DND-41 (cell line): Measurements from ENCODE around the gene MFAP2.

Experiments
- ATAC-seq: fragments of 200-7000 bp; cut with Tn5 transposase; 3 replicates; pipeline ENCODE4 v1.9.1; 2021; ENCODE audit warnings: low read depth; ENCODE audit not compliant: insufficient read depth
- DNase-seq: peaks from one replicate; pipeline ENCODE4 v3.0.0-alpha.2; 2020
- H2AFZ ChIP-seq: 2 replicates; pipeline ENCODE4 v1.6.0; 2012; ENCODE audit warnings: low read depth, low read length
- H3K27ac ChIP-seq: 2 replicates; pipeline ENCODE4 v1.5.1; 2012; ENCODE audit warnings: low read length, inconsistent platforms
- H3K27me3 ChIP-seq: fragments of 200-600 bp; sonication (generic); 2 replicates; pipeline ENCODE4 v1.6.0; 2012; ENCODE audit warnings: low read length, mild to moderate bottlenecking, inconsistent platforms; ENCODE audit not compliant: insufficient read depth, poor library complexity
- H3K36me3 ChIP-seq: 2 replicates; pipeline ENCODE4 v1.5.1; 2012; ENCODE audit warnings: low read length, inconsistent platforms; ENCODE audit not compliant: insufficient read depth
- H3K4me1 ChIP-seq: 2 replicates; pipeline ENCODE4 v1.5.1; 2012; ENCODE audit warnings: mild to moderate bottlenecking, low read length; ENCODE audit not compliant: insufficient read depth
- H3K4me2 ChIP-seq: 2 replicates; pipeline ENCODE4 v1.6.0; 2012; ENCODE audit warnings: mild to moderate bottlenecking, moderate library complexity, low read length, inconsistent platforms; ENCODE audit not compliant: insufficient read depth
- H3K4me3 ChIP-seq, 2 experiments: fragments of 200-600 bp in 1 of 2; shearing (Covaris generic) in 1 of 2; 2 replicates each; pipeline ENCODE4 v1.5.1; 2012 to 2016; ENCODE audit warnings: inconsistent platforms in 2 of 2, low read length in 2 of 2, mild to moderate bottlenecking in 2 of 2, low read depth in 1 of 2, moderate library complexity in 1 of 2
- H3K79me2 ChIP-seq: 2 replicates; pipeline ENCODE4 v1.6.0; 2012; ENCODE audit warnings: low read length, inconsistent platforms; ENCODE audit not compliant: insufficient read depth
- H3K9ac ChIP-seq: 2 replicates; pipeline ENCODE4 v1.6.0; 2012; ENCODE audit warnings: low read depth, mild to moderate bottlenecking, inconsistent platforms, low read length, moderate library complexity
- H3K9me3 ChIP-seq: 2 replicates; pipeline ENCODE4 v1.5.1; 2012; ENCODE audit warnings: low read length, moderate library complexity, mild to moderate bottlenecking, inconsistent platforms; ENCODE audit not compliant: insufficient read depth, severe bottlenecking
- H4K20me1 ChIP-seq: 2 replicates; pipeline ENCODE4 v1.6.0; 2012; ENCODE audit warnings: low read length; ENCODE audit not compliant: insufficient read depth
- EZH2 ChIP-seq: IDR thresholded peaks from 3 replicates; pipeline ENCODE4 v1.6.1; 2012; ENCODE audit warnings: borderline replicate concordance, low read depth, mild to moderate bottlenecking, moderate library complexity, low read length, inconsistent platforms; ENCODE audit not compliant: severe bottlenecking
- TF ChIP-seq, protein P1 (sequence below): IDR thresholded peaks from 2 replicates; pipeline ENCODE4 v1.5.1; 2012; ENCODE audit warnings: borderline replicate concordance, low read length, moderate library complexity, mild to moderate bottlenecking; ENCODE audit not compliant: poor library complexity, severe bottlenecking; ENCODE audit errors: extremely low read depth

MFAP2 gene

GRCh38 chr1:17027900-17028299, 47.5 kb upstream of the MFAP2 start:
- no peaks in the 10 kb centered on the region; the same call in 1 of the 2 replicates for H4K20me1 ChIP-seq
- H3K27me3 ChIP-seq = no peaks in the 10 kb centered on the region

GRCh38 chr1:17027403-17027802, 47.0 kb upstream of the MFAP2 start:
- no peaks in the 10 kb centered on the region; the same call in 1 of the 2 replicates for H4K20me1 ChIP-seq
- no peak overlapping the region for H3K4me2 ChIP-seq
- no peak overlapping the region for H3K9ac ChIP-seq
- TF ChIP-seq EZH2 = no peak
- TF ChIP-seq, protein P1, sequence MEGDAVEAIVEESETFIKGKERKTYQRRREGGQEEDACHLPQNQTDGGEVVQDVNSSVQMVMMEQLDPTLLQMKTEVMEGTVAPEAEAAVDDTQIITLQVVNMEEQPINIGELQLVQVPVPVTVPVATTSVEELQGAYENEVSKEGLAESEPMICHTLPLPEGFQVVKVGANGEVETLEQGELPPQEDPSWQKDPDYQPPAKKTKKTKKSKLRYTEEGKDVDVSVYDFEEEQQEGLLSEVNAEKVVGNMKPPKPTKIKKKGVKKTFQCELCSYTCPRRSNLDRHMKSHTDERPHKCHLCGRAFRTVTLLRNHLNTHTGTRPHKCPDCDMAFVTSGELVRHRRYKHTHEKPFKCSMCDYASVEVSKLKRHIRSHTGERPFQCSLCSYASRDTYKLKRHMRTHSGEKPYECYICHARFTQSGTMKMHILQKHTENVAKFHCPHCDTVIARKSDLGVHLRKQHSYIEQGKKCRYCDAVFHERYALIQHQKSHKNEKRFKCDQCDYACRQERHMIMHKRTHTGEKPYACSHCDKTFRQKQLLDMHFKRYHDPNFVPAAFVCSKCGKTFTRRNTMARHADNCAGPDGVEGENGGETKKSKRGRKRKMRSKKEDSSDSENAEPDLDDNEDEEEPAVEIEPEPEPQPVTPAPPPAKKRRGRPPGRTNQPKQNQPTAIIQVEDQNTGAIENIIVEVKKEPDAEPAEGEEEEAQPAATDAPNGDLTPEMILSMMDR = no peak
- no peak overlapping the region for H3K27ac ChIP-seq
- H3K9me3 ChIP-seq = no peaks in the 10 kb centered on the region
- ATAC-seq (no peak), DNase-seq (no peak)
- no peak overlapping the region for H2AFZ ChIP-seq
- no peaks in the 10 kb centered on the region for H3K27me3 ChIP-seq
- H3K79me2 ChIP-seq = peaks cover 2% of the 10 kb centered on the region; the same call in 1 of the 2 replicates
- H3K36me3 ChIP-seq = peaks cover 86% of the 10 kb centered on the region
- H3K4me3 ChIP-seq = no peak overlapping the region
- H3K4me1 ChIP-seq = no peaks in the 10 kb centered on the region

More at GRCh38 chr1:17027900-17028299, 47.5 kb upstream of the MFAP2 start:
- Histone ChIP-seq H3K27ac (no peak overlapping the region), H3K9me3 (no peaks in the 10 kb centered on the region), H3K9ac (no peak overlapping the region), H2AFZ (no peak overlapping the region), H3K4me3 (no peak overlapping the region), H3K4me2 (no peak overlapping the region), H3K4me1 (no peaks in the 10 kb centered on the region), H3K36me3 (peaks cover 86% of the 10 kb centered on the region), H3K79me2 (peaks cover 7% of the 10 kb centered on the region; the same call in 1 of the 2 replicates)
- DNase-seq (no peak), ATAC-seq (no peak)
- TF ChIP-seq, protein P1 = no peak
- TF ChIP-seq EZH2 = no peak

GRCh38 chr1:17024721-17025120, 44.3 kb upstream of the MFAP2 start:
- ATAC-seq (no peak), DNase-seq (no peak)
- Histone ChIP-seq H3K4me3 (no peak overlapping the region), H3K4me1 (no peaks in the 10 kb centered on the region), H3K9me3 (no peaks in the 10 kb centered on the region), H3K27ac (no peak overlapping the region), H4K20me1 (no peaks in the 10 kb centered on the region), H2AFZ (no peak overlapping the region), H3K36me3 (peaks cover 95% of the 10 kb centered on the region), H3K9ac (no peak overlapping the region), H3K79me2 (0 out of 2 replicates have a peak, but pooled peaks cover 2% of the 10 kb centered on the region), H3K27me3 (no peaks in the 10 kb centered on the region), H3K4me2 (no peak overlapping the region)
- TF ChIP-seq, protein P1 = no peak
- no peak for TF ChIP-seq EZH2

- ATAC-seq = no peak
- no peak for DNase-seq
- Histone ChIP-seq H3K4me2 (no peak overlapping the region), H3K27ac (no peak overlapping the region), H2AFZ (no peak overlapping the region), H3K79me2 (no peaks in the 10 kb centered on the region), H3K9ac (no peak overlapping the region), H3K9me3 (no peaks in the 10 kb centered on the region), H4K20me1 (no peaks in the 10 kb centered on the region), H3K27me3 (no peaks in the 10 kb centered on the region), H3K4me1 (no peaks in the 10 kb centered on the region), H3K4me3 (no peak overlapping the region), H3K36me3 (peaks cover 94% of the 10 kb centered on the region)
- TF ChIP-seq, protein P1 = no peak
- TF ChIP-seq EZH2 = no peak
Observed at GRCh38 chr1:17023573-17023972, 43.2 kb upstream of the MFAP2 start.
